MM.1S (cell line): ENCODE data around the gene GRM5.

Experiments
- DNase-seq: peaks from one replicate; pipeline ENCODE4 v3.0.0-alpha.2; 2015
- H2AFZ ChIP-seq: fragments of 300-600 bp; sonication (generic); 2 replicates; pipeline ENCODE4 v1.6.0; 2016; ENCODE audit warnings: antibody characterized with exemption, low read length
- H3F3A ChIP-seq: fragments of 300-600 bp; sonication (generic); 2 replicates; pipeline ENCODE4 v1.6.1; 2016; ENCODE audit warnings: mild to moderate bottlenecking, antibody characterized with exemption, low read length, moderate library complexity, mixed read lengths; ENCODE audit not compliant: insufficient read depth
- H3K27ac ChIP-seq: fragments of 300-600 bp; sonication (generic); 2 replicates; pipeline ENCODE4 v1.5.1; 2016; ENCODE audit warnings: mild to moderate bottlenecking, low read length
- H3K27me3 ChIP-seq: fragments of 300-600 bp; sonication (generic); replicated peaks from 2 replicates; pipeline ENCODE4 v1.6.0; 2016; ENCODE audit warnings: low read length; ENCODE audit not compliant: insufficient read depth
- H3K36me3 ChIP-seq: fragments of 300-600 bp; sonication (generic); replicated peaks from 2 replicates; pipeline ENCODE4 v1.6.1; 2016; ENCODE audit warnings: mild to moderate bottlenecking, low read length, mixed read lengths; ENCODE audit not compliant: insufficient read depth
- H3K4me1 ChIP-seq: fragments of 300-600 bp; sonication (generic); 2 replicates; pipeline ENCODE4 v1.6.1; 2016; ENCODE audit warnings: low read length, mixed read lengths
- H3K4me2 ChIP-seq: fragments of 300-600 bp; sonication (generic); 2 replicates; pipeline ENCODE4 v1.6.0; 2016; ENCODE audit warnings: low read depth, low read length
- H3K4me3 ChIP-seq: fragments of 300-600 bp; sonication (generic); 2 replicates; pipeline ENCODE4 v1.5.1; 2016; ENCODE audit warnings: low read length, mixed read lengths
- H3K79me2 ChIP-seq: fragments of 300-600 bp; sonication (generic); 2 replicates; pipeline ENCODE4 v1.6.1; 2016; ENCODE audit warnings: mixed run types, low read length, mixed read lengths
- H3K9ac ChIP-seq: fragments of 300-600 bp; sonication (generic); 2 replicates; pipeline ENCODE4 v1.6.1; 2016; ENCODE audit warnings: low read length, mixed read lengths
- H3K9me2 ChIP-seq: fragments of 300-600 bp; sonication (generic); replicated peaks from 2 replicates; pipeline ENCODE4 v1.6.1; 2016; ENCODE audit warnings: mild to moderate bottlenecking, low read length, mixed read lengths; ENCODE audit not compliant: insufficient read depth
- H3K9me3 ChIP-seq: fragments of 300-600 bp; sonication (generic); replicated peaks from 2 replicates; pipeline ENCODE4 v1.6.1; 2016; ENCODE audit warnings: mild to moderate bottlenecking, low read length, mixed read lengths; ENCODE audit not compliant: insufficient read depth
- H4K20me1 ChIP-seq: fragments of 300-600 bp; sonication (generic); 2 replicates; pipeline ENCODE4 v1.6.1; 2016; ENCODE audit warnings: mild to moderate bottlenecking, low read length, moderate library complexity, mixed read lengths; ENCODE audit not compliant: insufficient read depth
- CTCF ChIP-seq: fragments of 300-600 bp; sonication (generic); IDR thresholded peaks from 2 replicates; pipeline ENCODE4 v1.5.1; 2016; ENCODE audit warnings: antibody characterized with exemption, low read length, mixed read lengths
- EZH2 ChIP-seq: fragments of 300-600 bp; sonication (generic); optimal IDR thresholded peaks from 2 replicates; pipeline ENCODE3; 2017; ENCODE audit warnings: low read depth, mild to moderate bottlenecking, antibody characterized with exemption, low read length, mixed read lengths
- EZH2phosphoT487 ChIP-seq: fragments of 300-600 bp; sonication (generic); IDR thresholded peaks from 2 replicates; pipeline ENCODE4 v1.6.1; 2018; ENCODE audit warnings: antibody characterized with exemption, low read length

Gene GRM5

GRCh38 chr11:88799771-88800500 is 265.8 kb downstream of the GRM5 start:
- H3K9me2 ChIP-seq, result no peaks in the 10 kb centered on the region
- H3K4me3 ChIP-seq, result no peak overlapping the region
- H3K9me3 ChIP-seq, result no peaks in the 10 kb centered on the region

GRCh38 chr11:88790182-88790581 is 275.6 kb downstream of the GRM5 start:
- Histone ChIP-seq H3K4me1 (no peaks in the 10 kb centered on the region), H3K36me3 (no peaks in the 10 kb centered on the region), H4K20me1 (no peaks in the 10 kb centered on the region), H3K4me2 (no peak overlapping the region), H3F3A (no peaks in the 10 kb centered on the region), H3K79me2 (no peaks in the 10 kb centered on the region), H3K27ac (no peak overlapping the region), H2AFZ (no peak overlapping the region), H3K9me2 (no peaks in the 10 kb centered on the region), H3K9ac (no peak overlapping the region), H3K27me3 (no peaks in the 10 kb centered on the region), H3K4me3 (no peak overlapping the region), H3K9me3 (no peaks in the 10 kb centered on the region)
- no peak for TF ChIP-seq EZH2phosphoT487
- TF ChIP-seq CTCF, result no peak
- no peak for TF ChIP-seq EZH2
- DNase-seq, result no peak

More at GRCh38 chr11:88799771-88800500, 265.8 kb downstream of the GRM5 start:
- H3K27me3 ChIP-seq, result no peaks in the 10 kb centered on the region
- no peak overlapping the region for H2AFZ ChIP-seq
- no peaks in the 10 kb centered on the region for H3F3A ChIP-seq
- H3K9ac ChIP-seq, result no peak overlapping the region
- TF ChIP-seq EZH2, result no peak
- no peak for TF ChIP-seq EZH2phosphoT487
- no peak for TF ChIP-seq CTCF
- H3K36me3 ChIP-seq, result no peaks in the 10 kb centered on the region
- no peaks in the 10 kb centered on the region for H4K20me1 ChIP-seq
- no peak overlapping the region for H3K27ac ChIP-seq
- no peak for DNase-seq
- no peaks in the 10 kb centered on the region for H3K79me2 ChIP-seq
- no peak overlapping the region for H3K4me2 ChIP-seq
- no peaks in the 10 kb centered on the region for H3K4me1 ChIP-seq

- Histone ChIP-seq H4K20me1 (no peaks in the 10 kb centered on the region), H3K27me3 (no peaks in the 10 kb centered on the region), H3K79me2 (no peaks in the 10 kb centered on the region), H3K9ac (no peak overlapping the region), H3K9me2 (no peaks in the 10 kb centered on the region), H2AFZ (no peak overlapping the region), H3K9me3 (no peaks in the 10 kb centered on the region), H3K27ac (no peak overlapping the region), H3K36me3 (no peaks in the 10 kb centered on the region), H3K4me1 (no peaks in the 10 kb centered on the region), H3K4me2 (no peak overlapping the region), H3K4me3 (no peak overlapping the region), H3F3A (no peaks in the 10 kb centered on the region)
- no peak for TF ChIP-seq EZH2phosphoT487
- DNase-seq, result no peak
Measured at GRCh38 chr11:88779577-88779976, 286.2 kb downstream of the GRM5 start.

GRCh38 chr11:88770475-88771079 is 295.2 kb downstream of the GRM5 start:
- Histone ChIP-seq H3K4me1 (no peaks in the 10 kb centered on the region), H4K20me1 (no peaks in the 10 kb centered on the region), H3K36me3 (no peaks in the 10 kb centered on the region), H3K9ac (no peak overlapping the region), H3K27ac (no peak overlapping the region), H3K9me3 (no peaks in the 10 kb centered on the region), H3K79me2 (no peaks in the 10 kb centered on the region), H3K4me3 (no peak overlapping the region), H2AFZ (no peak overlapping the region), H3K9me2 (no peaks in the 10 kb centered on the region), H3F3A (no peaks in the 10 kb centered on the region), H3K4me2 (no peak overlapping the region), H3K27me3 (no peaks in the 10 kb centered on the region)
- DNase-seq, result no peak
- no peak for TF ChIP-seq CTCF
- TF ChIP-seq EZH2, result no peak
- no peak for TF ChIP-seq EZH2phosphoT487
